ENCODE measurements around the gene OR52E6. TPM values are rescaled to one million over a fixed set of nuclear protein-coding genes. Genes with fewer than 3 reads are reported as not detected.

The OR52E6 gene
- total and polyA plus RNA-seq, 2 donors: not detected

GRCh38 chr11:5851002-5851401 is 9.3 kb upstream of the OR52E6 start:
- Histone ChIP-seq H3K4me3 (ENCODE audit: low read length in 2 of 2) (no peak overlapping the region), H3K9me3 (ENCODE audit: control insufficient read depth in 2 of 2, insufficient read depth in 1 of 2, low read length in 1 of 2) (no peaks in the 10 kb centered on the region), H3K36me3 (ENCODE audit: control insufficient read depth in 2 of 2, insufficient read depth in 2 of 2, low read length in 1 of 2) (no peaks in the 10 kb centered on the region), H3K4me1 (ENCODE audit: control insufficient read depth in 2 of 2, insufficient read depth in 2 of 2, low read length in 2 of 2) (no peaks in the 10 kb centered on the region), H3K27ac (ENCODE audit: low read depth in 1 of 2, low read length in 1 of 2) (no peak overlapping the region), H3K27me3 (ENCODE audit: control insufficient read depth in 2 of 2, insufficient read depth in 1 of 2, low read length in 1 of 2) (no peaks in the 10 kb centered on the region)
- WGBS: 98% methylated on average over 1 of the region's 1 CpG
- DNase-seq (ENCODE audit: low read depth in 6 of 9, low spot score in 9 of 9): no peak

- Histone ChIP-seq H3K36me3 (ENCODE audit: control insufficient read depth in 2 of 2, insufficient read depth in 2 of 2, low read length in 1 of 2) (no peaks in the 10 kb centered on the region), H3K4me1 (ENCODE audit: control insufficient read depth in 2 of 2, insufficient read depth in 2 of 2, low read length in 2 of 2) (no peaks in the 10 kb centered on the region), H3K27me3 (ENCODE audit: control insufficient read depth in 2 of 2, insufficient read depth in 1 of 2, low read length in 1 of 2) (no peaks in the 10 kb centered on the region), H3K4me3 (ENCODE audit: low read length in 2 of 2) (no peak overlapping the region), H3K9me3 (ENCODE audit: control insufficient read depth in 2 of 2, insufficient read depth in 1 of 2, low read length in 1 of 2) (no peaks in the 10 kb centered on the region), H3K27ac (ENCODE audit: low read depth in 1 of 2, low read length in 1 of 2) (no peak overlapping the region)
- no peak for DNase-seq (ENCODE audit: low read depth in 6 of 9, low spot score in 9 of 9)
Observed at GRCh38 chr11:5847711-5848110, 6.0 kb upstream of the OR52E6 start.

DNA sequence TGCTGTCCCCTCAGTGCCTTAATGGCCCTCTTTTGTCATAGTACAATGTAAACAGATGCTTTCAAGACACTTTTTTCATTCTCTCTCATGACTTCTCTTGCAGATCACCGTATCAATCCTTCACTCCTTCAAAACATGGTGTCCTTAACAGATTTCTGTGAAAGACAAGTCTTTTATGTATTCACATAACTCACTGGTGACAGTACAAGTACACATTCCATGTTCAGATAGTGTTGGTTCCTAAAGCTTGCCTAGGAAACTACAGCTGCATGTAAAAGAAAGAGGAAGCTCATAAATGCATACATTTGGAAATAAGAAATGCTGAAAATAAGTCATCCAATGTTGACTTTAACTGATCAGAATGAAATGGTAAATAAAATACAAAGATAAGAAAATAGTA is 5.0 kb upstream of the OR52E6 start:
- H3K36me3 ChIP-seq (ENCODE audit: control insufficient read depth in 2 of 2, insufficient read depth in 2 of 2, low read length in 1 of 2): no peaks in the 10 kb centered on the region
- H3K4me3 ChIP-seq (ENCODE audit: low read length in 2 of 2): no peak overlapping the region
- H3K4me1 ChIP-seq (ENCODE audit: control insufficient read depth in 2 of 2, insufficient read depth in 2 of 2, low read length in 2 of 2): no peaks in the 10 kb centered on the region
- H3K27ac ChIP-seq (ENCODE audit: low read depth in 1 of 2, low read length in 1 of 2): no peak overlapping the region
- 22% methylated on average over 1 of the region's 1 CpG for WGBS
- no peaks in the 10 kb centered on the region for H3K27me3 ChIP-seq (ENCODE audit: control insufficient read depth in 2 of 2, insufficient read depth in 1 of 2, low read length in 1 of 2)
- no peak for DNase-seq (ENCODE audit: low read depth in 6 of 9, low spot score in 9 of 9)
- H3K9me3 ChIP-seq (ENCODE audit: control insufficient read depth in 2 of 2, insufficient read depth in 1 of 2, low read length in 1 of 2): no peaks in the 10 kb centered on the region

DNA sequence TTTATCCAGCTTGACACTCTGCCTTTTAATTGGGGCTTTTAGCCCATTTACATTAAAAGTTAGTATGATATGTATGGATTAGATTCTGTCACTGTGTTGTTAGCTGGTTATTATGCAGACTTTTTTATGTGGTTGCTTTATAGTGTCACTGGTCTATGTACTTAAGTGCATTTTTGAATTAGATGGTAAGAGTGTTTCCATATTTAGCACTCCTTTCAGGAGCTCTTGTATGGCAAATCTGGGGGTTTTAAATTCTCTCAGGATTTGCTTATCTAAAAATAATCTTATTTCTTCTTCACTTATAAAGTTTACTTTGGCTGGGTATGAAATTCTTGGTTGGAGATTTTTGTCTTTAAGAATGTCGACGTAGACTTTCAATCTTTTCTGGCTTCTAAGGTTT is 4.0 kb downstream of the OR52E6 start:
- 96% methylated on average over 2 of the region's 2 CpGs for WGBS
- DNase-seq (ENCODE audit: low read depth in 6 of 9, low spot score in 9 of 9): no peak

DNA sequence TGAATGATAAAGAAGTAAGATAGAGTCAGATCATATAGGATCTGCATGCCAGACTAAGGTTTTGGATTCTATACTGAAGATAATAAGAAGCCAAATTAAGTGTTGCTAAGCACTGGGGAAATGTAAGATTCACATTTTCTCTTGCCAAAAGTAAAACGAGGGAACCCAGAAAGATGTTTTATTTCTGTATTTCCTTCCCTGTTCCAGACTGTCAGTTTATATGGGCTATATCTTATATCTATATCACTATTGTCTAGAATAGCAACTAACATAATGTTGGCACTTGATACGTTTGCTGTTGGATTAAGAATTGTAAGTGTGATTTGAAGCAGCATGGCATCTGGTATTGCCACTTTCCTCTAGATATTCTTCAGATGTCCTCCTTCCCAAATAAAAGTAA is 8.3 kb downstream of the OR52E6 start:
- H3K4me3 ChIP-seq (ENCODE audit: low read length in 2 of 2): no peak overlapping the region
- H3K27me3 ChIP-seq (ENCODE audit: control insufficient read depth in 2 of 2, insufficient read depth in 1 of 2, low read length in 1 of 2): no peaks in the 10 kb centered on the region
- no peaks in the 10 kb centered on the region for H3K4me1 ChIP-seq (ENCODE audit: control insufficient read depth in 2 of 2, insufficient read depth in 2 of 2, low read length in 2 of 2)
- DNase-seq (ENCODE audit: low read depth in 6 of 9, low spot score in 9 of 9): no peak
- 58% methylated on average over 2 of the region's 2 CpGs for WGBS
- no peaks in the 10 kb centered on the region for H3K9me3 ChIP-seq (ENCODE audit: control insufficient read depth in 2 of 2, insufficient read depth in 1 of 2, low read length in 1 of 2)
- no peaks in the 10 kb centered on the region for H3K36me3 ChIP-seq (ENCODE audit: control insufficient read depth in 2 of 2, insufficient read depth in 2 of 2, low read length in 1 of 2)
- no peak overlapping the region for H3K27ac ChIP-seq (ENCODE audit: low read depth in 1 of 2, low read length in 1 of 2)

More for the DNA sequence above, 4.0 kb downstream of the OR52E6 start:
- no peaks in the 10 kb centered on the region for H3K4me1 ChIP-seq (ENCODE audit: control insufficient read depth in 2 of 2, insufficient read depth in 2 of 2, low read length in 2 of 2)
- no peaks in the 10 kb centered on the region for H3K27me3 ChIP-seq (ENCODE audit: control insufficient read depth in 2 of 2, insufficient read depth in 1 of 2, low read length in 1 of 2)
- H3K9me3 ChIP-seq (ENCODE audit: control insufficient read depth in 2 of 2, insufficient read depth in 1 of 2, low read length in 1 of 2): no peaks in the 10 kb centered on the region
- H3K4me3 ChIP-seq (ENCODE audit: low read length in 2 of 2): no peak overlapping the region
- no peaks in the 10 kb centered on the region for H3K36me3 ChIP-seq (ENCODE audit: control insufficient read depth in 2 of 2, insufficient read depth in 2 of 2, low read length in 1 of 2)
- H3K27ac ChIP-seq (ENCODE audit: low read depth in 1 of 2, low read length in 1 of 2): no peak overlapping the region

DNA sequence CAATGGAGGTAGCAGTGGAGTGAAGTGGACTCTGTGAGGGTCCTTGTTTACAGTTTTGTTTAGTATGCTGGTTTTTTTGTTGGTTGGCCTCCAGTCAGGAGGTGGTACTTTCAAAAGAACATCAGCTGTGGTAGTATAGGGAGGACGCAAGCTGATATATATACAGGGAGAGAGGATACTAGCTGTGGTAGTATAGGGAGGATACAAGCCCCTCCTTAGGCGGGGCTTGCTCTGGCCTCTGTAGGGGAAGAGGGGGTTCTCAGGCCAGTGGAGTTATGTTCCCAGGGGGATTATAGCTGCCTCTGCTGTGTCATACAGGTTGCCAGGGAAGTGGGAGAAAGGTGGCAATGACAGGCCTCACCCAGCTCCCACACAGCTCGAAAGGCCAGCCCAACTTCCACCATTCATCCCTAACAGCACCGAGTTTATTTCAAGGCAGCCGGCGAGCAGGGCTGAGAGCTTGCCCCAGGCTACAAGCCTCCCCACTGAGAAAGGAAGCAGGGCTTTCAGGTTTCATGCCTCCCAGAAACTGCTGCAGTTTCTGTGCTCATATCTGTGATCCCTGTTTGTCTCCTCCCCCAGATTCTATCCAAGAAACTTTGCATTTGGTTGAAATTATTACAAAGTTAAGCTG is 10.4 kb downstream of the OR52E6 start:
- no peaks in the 10 kb centered on the region for H3K4me1 ChIP-seq (ENCODE audit: control insufficient read depth in 2 of 2, insufficient read depth in 2 of 2, low read length in 2 of 2)
- H3K9me3 ChIP-seq (ENCODE audit: control insufficient read depth in 2 of 2, insufficient read depth in 1 of 2, low read length in 1 of 2): no peaks in the 10 kb centered on the region
- no peaks in the 10 kb centered on the region for H3K36me3 ChIP-seq (ENCODE audit: control insufficient read depth in 2 of 2, insufficient read depth in 2 of 2, low read length in 1 of 2)
- H3K4me3 ChIP-seq (ENCODE audit: low read length in 2 of 2): no peak overlapping the region
- 94% methylated on average over 6 of the region's 6 CpGs for WGBS
- no peak for DNase-seq (ENCODE audit: low read depth in 6 of 9, low spot score in 9 of 9)
- no peaks in the 10 kb centered on the region for H3K27me3 ChIP-seq (ENCODE audit: control insufficient read depth in 2 of 2, insufficient read depth in 1 of 2, low read length in 1 of 2)
- no peak overlapping the region for H3K27ac ChIP-seq (ENCODE audit: low read depth in 1 of 2, low read length in 1 of 2)

GRCh38 chr11:5818245-5818886 is 23.3 kb downstream of the OR52E6 start:
- 41% methylated on average over 1 of the region's 1 CpG for WGBS
- no peaks in the 10 kb centered on the region for H3K27me3 ChIP-seq (ENCODE audit: control insufficient read depth in 2 of 2, insufficient read depth in 1 of 2, low read length in 1 of 2)
- no peaks in the 10 kb centered on the region for H3K9me3 ChIP-seq (ENCODE audit: control insufficient read depth in 2 of 2, insufficient read depth in 1 of 2, low read length in 1 of 2)
- H3K36me3 ChIP-seq (ENCODE audit: control insufficient read depth in 2 of 2, insufficient read depth in 2 of 2, low read length in 1 of 2): no peaks in the 10 kb centered on the region
- no peaks in the 10 kb centered on the region for H3K4me1 ChIP-seq (ENCODE audit: control insufficient read depth in 2 of 2, insufficient read depth in 2 of 2, low read length in 2 of 2)
- peak in 2 of 9 donors; percentile 0 to 8 for DNase-seq (ENCODE audit: low read depth in 6 of 9, low spot score in 9 of 9)
- H3K4me3 ChIP-seq (ENCODE audit: low read length in 2 of 2): no peak overlapping the region
- H3K27ac ChIP-seq (ENCODE audit: low read depth in 1 of 2, low read length in 1 of 2): no peak overlapping the region

DNA sequence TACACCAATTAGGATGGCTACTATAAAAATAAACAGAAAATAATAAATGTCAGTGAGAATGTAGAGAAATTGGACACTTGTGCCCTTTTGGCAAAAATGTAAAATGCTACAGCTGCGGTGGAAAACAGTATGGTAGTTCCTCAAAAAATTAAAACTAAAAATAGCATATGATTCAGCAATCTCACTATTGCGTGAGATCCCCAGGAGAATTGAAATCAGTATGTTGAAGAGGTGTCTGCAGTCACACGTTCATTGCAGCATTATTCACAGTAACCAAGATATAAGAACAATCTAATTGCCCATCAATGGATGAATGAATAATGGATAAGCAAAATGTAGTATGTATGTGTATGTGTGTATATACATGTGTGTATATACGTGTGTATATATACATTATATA is 26.2 kb downstream of the OR52E6 start:
- Histone ChIP-seq H3K36me3 (ENCODE audit: control insufficient read depth in 2 of 2, insufficient read depth in 2 of 2, low read length in 1 of 2) (no peaks in the 10 kb centered on the region), H3K27me3 (ENCODE audit: control insufficient read depth in 2 of 2, insufficient read depth in 1 of 2, low read length in 1 of 2) (no peaks in the 10 kb centered on the region), H3K9me3 (ENCODE audit: control insufficient read depth in 2 of 2, insufficient read depth in 1 of 2, low read length in 1 of 2) (no peaks in the 10 kb centered on the region), H3K4me3 (ENCODE audit: low read length in 2 of 2) (no peak overlapping the region), H3K27ac (ENCODE audit: low read depth in 1 of 2, low read length in 1 of 2) (no peak overlapping the region), H3K4me1 (ENCODE audit: control insufficient read depth in 2 of 2, insufficient read depth in 2 of 2, low read length in 2 of 2) (no peaks in the 10 kb centered on the region)
- WGBS: 42% methylated on average over 4 of the region's 4 CpGs
- DNase-seq (ENCODE audit: low read depth in 6 of 9, low spot score in 9 of 9): no peak

DNA sequence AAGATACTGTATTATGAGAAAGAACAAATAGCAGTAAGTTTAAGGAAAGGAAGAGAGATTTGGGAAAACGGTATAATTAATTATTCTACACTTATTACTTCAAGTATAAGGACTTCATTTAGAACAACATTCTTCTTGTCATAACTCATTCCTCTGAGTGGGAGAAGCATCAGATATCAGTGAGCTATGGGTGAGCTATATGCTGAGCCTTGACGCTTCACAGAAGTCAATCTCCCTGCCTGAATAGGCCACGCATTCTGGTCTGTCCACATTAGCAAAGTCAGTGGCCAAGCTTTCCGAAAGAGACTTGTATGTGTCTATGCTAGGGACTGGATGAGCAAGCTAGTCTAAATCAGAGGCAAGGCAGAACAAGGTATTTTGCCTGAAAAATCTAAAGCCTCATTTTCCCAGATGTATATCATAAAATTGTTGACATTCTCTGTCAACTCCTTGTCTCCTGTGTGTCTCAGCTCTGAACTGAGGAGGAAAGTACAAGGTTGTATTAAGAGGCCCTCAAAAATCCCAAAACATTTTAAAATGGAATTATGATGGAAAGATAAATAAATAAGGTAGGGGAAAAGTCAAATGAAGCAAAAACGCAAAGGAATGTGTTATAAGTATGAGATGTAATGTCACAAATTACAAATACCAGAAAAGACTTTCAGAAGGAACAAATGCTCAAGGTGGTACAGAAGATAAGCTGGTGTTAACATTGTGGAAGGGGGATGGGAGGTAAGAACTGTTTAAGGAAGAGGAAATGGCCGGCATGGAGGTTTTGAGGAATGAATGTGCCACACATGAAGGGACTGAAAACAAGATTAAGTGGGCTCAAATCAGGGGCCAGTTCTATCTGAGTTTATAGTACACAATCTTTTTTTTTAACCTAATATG is 31.5 kb downstream of the OR52E6 start:
- H3K4me3 ChIP-seq (ENCODE audit: low read length in 2 of 2): no peak overlapping the region
- peaks cover 0 to 5% of the 10 kb centered on the region in 2 donors for H3K27me3 ChIP-seq (ENCODE audit: control insufficient read depth in 2 of 2, insufficient read depth in 1 of 2, low read length in 1 of 2)
- WGBS: 85% methylated on average over 6 of the region's 6 CpGs
- no peaks in the 10 kb centered on the region for H3K9me3 ChIP-seq (ENCODE audit: control insufficient read depth in 2 of 2, insufficient read depth in 1 of 2, low read length in 1 of 2)
- DNase-seq (ENCODE audit: low read depth in 6 of 9, low spot score in 9 of 9): no peak
- no peaks in the 10 kb centered on the region for H3K36me3 ChIP-seq (ENCODE audit: control insufficient read depth in 2 of 2, insufficient read depth in 2 of 2, low read length in 1 of 2)
- H3K27ac ChIP-seq (ENCODE audit: low read depth in 1 of 2, low read length in 1 of 2): no peak overlapping the region
- peaks cover 0 to 7% of the 10 kb centered on the region in 2 donors for H3K4me1 ChIP-seq (ENCODE audit: control insufficient read depth in 2 of 2, insufficient read depth in 2 of 2, low read length in 2 of 2)
